ENCODE data around the gene MYO18B.

MYO18B gene

GRCh38 chr22:25750569-25751173 lies 8.7 kb downstream of the MYO18B start:
- DNase-seq (ENCODE audit: low read depth), result no peak

DNA sequence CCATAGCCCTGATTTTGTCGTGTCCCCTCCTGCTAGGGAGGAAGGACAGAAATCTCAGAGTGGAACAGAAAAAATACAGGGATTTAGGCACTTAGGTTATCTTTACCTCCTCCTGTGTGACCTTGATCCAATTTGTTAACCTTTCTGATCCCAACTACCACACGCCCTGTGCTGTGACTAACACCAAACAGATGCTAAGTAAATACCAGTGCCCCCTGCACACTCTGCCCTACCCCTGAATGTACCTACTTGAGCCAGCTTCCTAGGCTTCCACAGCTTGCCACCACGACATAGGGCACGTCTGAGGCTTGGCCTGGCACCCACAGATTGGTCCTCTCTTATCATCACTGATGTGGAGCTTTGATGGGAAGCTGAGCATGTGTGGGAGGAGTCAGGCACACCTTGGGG lies 9.2 kb downstream of the MYO18B start:
- no peak for DNase-seq (ENCODE audit: low read depth)

DNA sequence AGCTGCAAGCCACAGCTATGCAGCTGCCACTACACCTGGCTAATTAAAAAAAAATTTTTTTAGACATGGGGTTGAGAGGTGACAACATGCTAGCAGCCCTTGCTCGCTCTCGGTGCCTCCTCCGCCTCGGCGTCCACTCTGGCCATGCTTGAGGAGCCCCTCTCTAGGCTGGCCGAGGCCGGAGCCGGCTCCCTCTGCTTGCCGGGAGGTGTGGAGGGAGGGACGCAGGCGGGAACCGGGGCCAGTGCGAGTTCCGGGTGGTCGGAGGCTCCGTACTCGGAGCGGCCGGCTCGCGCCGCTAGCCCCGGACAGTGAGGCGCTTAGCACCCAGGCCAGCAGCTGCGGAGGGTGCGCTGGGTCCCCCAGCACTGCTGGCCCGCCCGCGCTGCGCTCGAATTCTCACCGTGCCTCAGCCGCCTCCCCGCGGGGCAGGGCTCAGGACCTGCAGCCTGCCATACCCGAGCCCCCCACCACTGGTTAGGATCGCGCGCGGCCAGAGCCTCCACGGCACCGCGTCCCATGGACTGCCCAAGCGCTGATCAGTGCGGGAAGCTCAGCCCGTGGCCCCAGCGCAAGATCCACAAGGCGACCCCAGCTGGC lies 10.7 kb downstream of the MYO18B start:
- DNase-seq (ENCODE audit: low read depth), result no peak

- DNase-seq (ENCODE audit: low read depth), result no peak
Measured at GRCh38 chr22:25753252-25753651, 11.3 kb downstream of the MYO18B start.

DNA sequence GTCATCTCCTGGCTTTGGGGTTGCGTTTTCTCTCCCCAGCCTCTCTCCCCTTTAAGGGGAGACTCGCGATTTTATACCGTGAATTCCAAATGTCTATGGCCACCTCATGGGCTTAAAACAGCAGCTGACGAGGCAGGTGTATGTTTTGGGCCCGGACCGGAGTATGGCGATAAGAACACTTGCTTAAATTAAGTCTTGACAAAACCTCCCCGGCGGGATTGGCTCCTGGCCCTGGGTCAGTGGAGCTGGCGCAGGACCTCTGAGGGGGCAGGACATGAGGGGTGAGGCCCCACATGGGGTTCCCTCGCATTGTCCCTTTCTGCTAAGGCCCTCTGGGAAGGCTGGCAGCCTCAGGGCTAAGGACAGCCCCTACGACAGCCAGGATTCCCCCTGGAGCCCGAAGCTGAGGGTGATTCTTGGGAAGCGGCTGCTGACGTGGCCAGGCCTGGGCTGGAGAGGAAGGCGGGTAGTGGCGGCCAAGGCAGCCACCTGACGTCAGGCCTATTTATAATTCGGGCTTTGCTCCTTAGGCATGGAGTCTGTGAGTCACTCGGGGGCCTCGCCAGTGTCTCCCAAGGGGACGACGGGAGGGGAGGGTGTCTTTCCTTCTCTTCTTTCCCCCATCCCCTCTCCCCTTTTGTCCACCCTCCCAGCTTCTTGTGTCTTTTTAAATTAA lies 12.7 kb downstream of the MYO18B start:
- no peak for DNase-seq (ENCODE audit: low read depth)

GRCh38 chr22:25757686-25758085 lies 15.7 kb downstream of the MYO18B start:
- no peak for DNase-seq (ENCODE audit: low read depth)

DNA sequence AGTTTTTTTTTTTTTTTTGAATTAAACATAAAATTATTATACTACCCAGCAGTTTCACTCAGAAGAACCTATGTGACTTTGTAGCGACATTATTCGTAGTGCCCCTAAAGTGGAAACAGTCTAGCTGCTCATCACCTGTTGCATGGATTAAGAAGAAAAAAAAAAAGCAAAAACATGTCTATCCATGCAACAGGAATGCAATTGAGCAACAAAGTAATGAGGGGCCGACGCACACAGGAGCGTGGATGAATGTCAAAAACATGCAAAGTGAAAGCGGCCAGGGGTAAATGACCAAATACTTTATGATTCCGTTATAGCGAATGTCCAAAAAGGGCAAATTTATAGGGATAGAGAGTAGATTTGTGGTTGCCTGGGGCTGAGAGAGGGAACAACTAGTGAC lies 16.3 kb downstream of the MYO18B start:
- no peak for DNase-seq (ENCODE audit: low read depth)

GRCh38 chr22:25759825-25760231 lies 17.8 kb downstream of the MYO18B start:
- DNase-seq (ENCODE audit: low read depth), result peak; percentile 92

GRCh38 chr22:25760294-25760693 lies 18.3 kb downstream of the MYO18B start:
- no peak for DNase-seq (ENCODE audit: low read depth)

DNA sequence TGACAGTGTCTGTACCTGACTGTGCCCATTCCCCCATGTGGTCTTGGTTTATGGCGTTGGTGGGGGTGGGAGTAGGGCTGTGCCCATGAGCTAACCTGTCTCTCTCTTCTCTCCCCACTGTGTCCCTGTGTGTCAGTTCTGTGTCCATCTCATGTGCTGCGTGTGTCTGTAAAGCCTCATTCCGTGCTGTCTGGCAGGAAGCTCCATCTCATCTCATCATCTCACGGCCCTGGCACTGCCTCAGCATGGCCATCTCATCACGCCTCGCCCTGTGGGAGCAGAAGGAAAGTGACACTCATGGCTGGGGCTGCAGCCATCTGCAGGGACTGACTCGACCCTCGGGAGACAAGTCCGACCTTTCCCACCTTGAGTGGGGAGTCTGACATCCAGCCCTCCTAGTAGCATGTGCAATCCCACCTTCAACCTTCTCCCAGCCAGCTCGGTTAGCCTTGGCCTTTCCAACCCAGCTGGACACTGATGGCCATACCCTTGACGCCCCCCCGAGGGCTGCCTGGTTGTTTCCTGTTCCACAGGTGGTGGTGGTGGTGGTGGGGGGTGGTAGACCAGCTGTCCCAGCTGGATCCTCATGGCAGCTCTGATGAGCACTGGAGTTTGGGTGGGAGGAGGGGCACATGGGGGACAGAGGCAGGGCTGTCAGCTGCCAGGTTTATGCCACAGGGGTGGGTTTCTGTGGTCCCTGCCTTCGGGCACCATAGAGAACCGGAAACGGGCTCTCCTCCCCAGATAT lies 19.0 kb downstream of the MYO18B start:
- DNase-seq (ENCODE audit: low read depth), result no peak

GRCh38 chr22:25762147-25762546 lies 20.2 kb downstream of the MYO18B start:
- no peak for DNase-seq (ENCODE audit: low read depth)

DNA sequence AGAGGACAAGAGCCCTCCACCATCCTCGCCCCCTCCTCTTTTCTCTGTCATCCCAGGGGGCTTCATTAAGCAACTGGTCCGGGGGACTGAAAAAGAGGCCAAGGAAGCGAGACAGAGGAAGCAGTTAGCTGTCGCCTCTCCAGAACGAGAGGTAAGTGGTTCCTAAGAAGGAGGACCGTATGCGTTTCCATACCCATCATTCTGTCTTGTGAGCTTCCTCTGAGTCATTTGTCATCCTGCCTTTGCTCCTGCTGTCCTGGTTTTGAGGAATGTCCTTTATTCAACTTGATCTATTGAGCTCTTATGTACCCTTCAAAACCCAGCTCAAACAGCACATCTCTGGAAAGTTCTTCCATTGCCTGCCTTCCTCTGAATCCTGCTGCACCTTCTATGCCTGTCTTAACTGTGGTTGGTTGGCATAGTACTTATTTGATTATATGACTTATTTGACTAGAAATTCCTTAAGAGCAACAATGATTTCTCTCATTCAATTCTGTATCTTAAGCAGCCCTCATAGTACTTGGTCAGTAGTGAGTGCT lies 21.3 kb downstream of the MYO18B start:
- no peak for DNase-seq (ENCODE audit: low read depth)

- no peak for DNase-seq (ENCODE audit: low read depth)
Measured at GRCh38 chr22:25764270-25765015, 22.5 kb downstream of the MYO18B start.

DNA sequence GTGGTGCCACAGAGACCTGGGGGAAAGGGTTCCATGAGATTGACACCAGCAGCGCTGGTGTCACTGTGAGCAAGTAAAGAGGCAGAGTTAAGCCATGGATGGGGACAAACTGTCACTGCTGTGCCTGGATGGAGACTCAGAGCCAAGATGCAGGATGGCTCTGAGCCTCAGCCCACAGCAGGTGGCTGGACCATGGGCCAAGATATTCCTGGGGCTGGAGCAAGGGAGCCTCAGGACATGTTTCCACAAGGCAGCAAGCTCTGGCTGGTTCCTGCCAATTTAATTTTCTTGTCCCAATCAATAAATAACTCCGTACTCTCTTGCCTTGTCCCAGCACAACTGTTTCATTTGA lies 23.0 kb downstream of the MYO18B start:
- no peak for DNase-seq (ENCODE audit: low read depth)

DNA sequence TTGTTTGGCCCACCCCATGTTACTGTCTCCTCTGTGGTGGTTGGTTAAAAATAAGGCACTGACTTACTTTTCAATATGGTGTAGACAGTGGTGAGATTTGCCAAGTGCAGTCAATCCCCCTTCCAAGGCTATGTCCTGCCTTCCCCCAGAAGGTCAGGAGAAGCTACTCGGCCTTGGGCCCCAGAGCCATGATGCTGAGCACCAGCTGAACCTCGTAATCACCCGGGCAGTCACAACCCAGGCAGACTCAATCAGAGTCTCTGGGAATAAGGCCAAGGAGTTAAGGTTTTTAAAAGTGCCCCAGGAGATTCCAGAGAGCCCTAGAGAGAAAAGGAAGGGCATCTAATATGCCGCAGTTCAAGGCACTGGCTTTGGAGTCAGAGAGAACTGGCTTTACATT lies 23.8 kb downstream of the MYO18B start:
- DNase-seq (ENCODE audit: low read depth), result no peak

- DNase-seq (ENCODE audit: low read depth), result no peak
Measured at GRCh38 chr22:25766418-25766817, 24.4 kb downstream of the MYO18B start.

GRCh38 chr22:25770333-25770732 lies 28.3 kb downstream of the MYO18B start:
- no peak for DNase-seq (ENCODE audit: low read depth)

DNA sequence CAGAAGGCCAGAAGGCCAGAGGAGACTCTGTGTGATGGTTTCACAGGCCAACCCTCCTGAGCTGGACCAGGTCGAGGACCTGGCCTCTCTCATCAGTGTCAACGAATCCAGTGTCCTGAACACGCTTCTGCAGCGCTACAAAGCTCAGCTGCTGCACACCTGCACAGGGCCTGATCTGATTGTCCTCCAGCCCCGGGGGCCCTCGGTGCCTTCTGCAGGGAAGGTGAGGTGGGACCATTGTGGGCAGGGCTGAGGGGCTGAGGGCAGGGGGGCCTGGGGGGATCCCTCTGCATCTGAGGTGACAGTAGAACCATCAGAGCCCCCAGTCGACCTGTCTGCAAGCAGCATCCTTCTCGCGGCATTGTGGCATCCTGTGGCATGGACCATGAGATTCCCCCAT lies 30.3 kb downstream of the MYO18B start:
- no peak for DNase-seq (ENCODE audit: low read depth)

- DNase-seq (ENCODE audit: low read depth), result no peak
Measured at GRCh38 chr22:25774575-25775026, 32.6 kb downstream of the MYO18B start.

- DNase-seq (ENCODE audit: low read depth), result no peak
Measured at GRCh38 chr22:25775531-25775930, 33.5 kb downstream of the MYO18B start.

DNA sequence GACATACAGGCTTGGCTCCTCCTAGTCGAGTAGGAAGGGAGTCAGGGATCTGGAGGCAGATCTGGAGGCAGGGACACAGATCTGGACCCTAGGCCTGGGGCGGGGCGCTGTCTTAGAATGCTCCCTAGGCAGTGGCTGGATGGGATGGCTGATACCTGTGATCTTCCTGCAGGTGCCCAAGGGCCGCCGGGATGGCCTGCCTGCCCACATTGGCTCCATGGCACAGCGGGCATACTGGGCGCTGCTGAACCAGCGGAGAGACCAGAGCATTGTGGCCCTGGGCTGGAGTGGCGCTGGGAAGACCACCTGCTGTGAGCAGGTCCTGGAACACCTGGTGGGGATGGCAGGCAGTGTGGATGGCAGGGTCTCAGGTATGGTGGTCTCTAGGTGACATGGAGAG lies 35.4 kb downstream of the MYO18B start:
- DNase-seq (ENCODE audit: low read depth), result no peak

- peak; percentile 4 for DNase-seq (ENCODE audit: low read depth)
Measured at GRCh38 chr22:25777870-25778269, 35.9 kb downstream of the MYO18B start.

All from GM04503 (cell line).